Measurements from ENCODE around the gene HERC2. TPM values are rescaled to one million over a fixed set of nuclear protein-coding genes. Genes with fewer than 3 reads are reported as not detected.
"Not testable (repeated sequence)": the region's sequence is repeated elsewhere in the genome, so short reads cannot be mapped to it uniquely, and the experiment has no call there.

The HERC2 gene
- total RNA-seq, 3 donors from 2014 or later (not counting 1 experiment from before 2014, with no cell fraction given) = 54.2 to 64.0 (median 63.9) TPM

- H3K27ac ChIP-seq (ENCODE audit: low read length); H3K4me3 Mint-ChIP-seq; H3K36me3 ChIP-seq (ENCODE audit: control insufficient read depth, insufficient read depth, low read length); H3K27ac Mint-ChIP-seq; H3K9me3 ChIP-seq (ENCODE audit: control insufficient read depth, insufficient read depth, low read length); H3K4me1 ChIP-seq (ENCODE audit: control insufficient read depth, insufficient read depth, low read length); intact Hi-C loops (cut with micrococcal nuclease); ATAC-seq; H3K27me3 Mint-ChIP-seq (ENCODE audit: low read depth in 2 of 2); H3K9me3 Mint-ChIP-seq; DNase-seq; H3K4me3 ChIP-seq (ENCODE audit: low read length); H3K4me1 Mint-ChIP-seq; H3K27me3 ChIP-seq (ENCODE audit: control insufficient read depth, insufficient read depth, low read length): not testable (repeated sequence)
- WGBS (ENCODE audit: insufficient coverage) = 97% methylated on average over 7 of the region's 9 CpGs
- H3K36me3 Mint-ChIP-seq = peaks cover 23% of the 10 kb centered on the region
Observed at GRCh38 chr15:28228990-28229640, 92.9 kb downstream of the HERC2 start.

GRCh38 chr15:28228096-28228495, 93.9 kb downstream of the HERC2 start:
- H3K9me3 Mint-ChIP-seq = no peaks in the 10 kb centered on the region
- no peak overlapping the region for H3K4me3 ChIP-seq (ENCODE audit: low read length)
- no peaks in the 10 kb centered on the region for H3K4me1 ChIP-seq (ENCODE audit: control insufficient read depth, insufficient read depth, low read length)
- no peak overlapping the region for H3K4me3 Mint-ChIP-seq
- no peak for ATAC-seq
- H3K27ac Mint-ChIP-seq = no peak overlapping the region
- H3K27me3 Mint-ChIP-seq (ENCODE audit: low read depth in 2 of 2) = no peaks in the 10 kb centered on the region
- TF ChIP-seq CTCF (IDR thresholded peaks at IDR 0.05) = no peak
- intact Hi-C loops (cut with micrococcal nuclease) = no loop called here
- no peaks in the 10 kb centered on the region for H3K9me3 ChIP-seq (ENCODE audit: control insufficient read depth, insufficient read depth, low read length)
- no peak for DNase-seq
- peaks cover 20% of the 10 kb centered on the region for H3K36me3 Mint-ChIP-seq
- H3K36me3 ChIP-seq (ENCODE audit: control insufficient read depth, insufficient read depth, low read length) = peaks cover 8% of the 10 kb centered on the region
- no peaks in the 10 kb centered on the region for H3K27me3 ChIP-seq (ENCODE audit: control insufficient read depth, insufficient read depth, low read length)
- no peak overlapping the region for H3K27ac ChIP-seq (ENCODE audit: low read length)
- WGBS (ENCODE audit: insufficient coverage) = 97% methylated on average over 18 of the region's 18 CpGs
- H3K4me1 Mint-ChIP-seq = no peaks in the 10 kb centered on the region

- H3K4me1 ChIP-seq (ENCODE audit: control insufficient read depth, insufficient read depth, low read length); H3K9me3 ChIP-seq (ENCODE audit: control insufficient read depth, insufficient read depth, low read length); H3K36me3 ChIP-seq (ENCODE audit: control insufficient read depth, insufficient read depth, low read length); H3K27ac Mint-ChIP-seq; intact Hi-C loops (cut with micrococcal nuclease); H3K4me3 Mint-ChIP-seq; H3K27me3 Mint-ChIP-seq (ENCODE audit: low read depth in 2 of 2); DNase-seq; H3K27me3 ChIP-seq (ENCODE audit: control insufficient read depth, insufficient read depth, low read length); H3K27ac ChIP-seq (ENCODE audit: low read length); H3K9me3 Mint-ChIP-seq; ATAC-seq; H3K4me3 ChIP-seq (ENCODE audit: low read length); H3K4me1 Mint-ChIP-seq: not testable (repeated sequence)
- peaks cover 16% of the 10 kb centered on the region for H3K36me3 Mint-ChIP-seq
- no CpG with 5 or more reads among the region's 1 CpG for WGBS (ENCODE audit: insufficient coverage)
Observed at GRCh38 chr15:28227303-28227702, 94.7 kb downstream of the HERC2 start.

GRCh38 chr15:28222612-28223011, 99.4 kb downstream of the HERC2 start:
- peaks cover 18% of the 10 kb centered on the region for H3K36me3 ChIP-seq (ENCODE audit: control insufficient read depth, insufficient read depth, low read length)

GRCh38 chr15:28221696-28222095, 100.3 kb downstream of the HERC2 start:
- H3K4me1 ChIP-seq (ENCODE audit: control insufficient read depth, insufficient read depth, low read length); DNase-seq; H3K27ac ChIP-seq (ENCODE audit: low read length); intact Hi-C loops (cut with micrococcal nuclease); H3K27me3 ChIP-seq (ENCODE audit: control insufficient read depth, insufficient read depth, low read length); H3K27ac Mint-ChIP-seq; H3K4me1 Mint-ChIP-seq; ATAC-seq; H3K4me3 Mint-ChIP-seq; H3K36me3 Mint-ChIP-seq; H3K4me3 ChIP-seq (ENCODE audit: low read length); H3K9me3 ChIP-seq (ENCODE audit: control insufficient read depth, insufficient read depth, low read length); H3K9me3 Mint-ChIP-seq; H3K27me3 Mint-ChIP-seq (ENCODE audit: low read depth in 2 of 2): not testable (repeated sequence)
- WGBS (ENCODE audit: insufficient coverage) = 94% methylated on average over 2 of the region's 4 CpGs
- H3K36me3 ChIP-seq (ENCODE audit: control insufficient read depth, insufficient read depth, low read length) = peaks cover 18% of the 10 kb centered on the region

More at GRCh38 chr15:28222612-28223011, 99.4 kb downstream of the HERC2 start:
- H3K4me1 Mint-ChIP-seq; H3K4me3 ChIP-seq (ENCODE audit: low read length); ATAC-seq; H3K9me3 ChIP-seq (ENCODE audit: control insufficient read depth, insufficient read depth, low read length); H3K27ac ChIP-seq (ENCODE audit: low read length); H3K27ac Mint-ChIP-seq; H3K4me1 ChIP-seq (ENCODE audit: control insufficient read depth, insufficient read depth, low read length); H3K9me3 Mint-ChIP-seq; H3K36me3 Mint-ChIP-seq; intact Hi-C loops (cut with micrococcal nuclease); H3K27me3 ChIP-seq (ENCODE audit: control insufficient read depth, insufficient read depth, low read length); H3K4me3 Mint-ChIP-seq; DNase-seq; H3K27me3 Mint-ChIP-seq (ENCODE audit: low read depth in 2 of 2): not testable (repeated sequence)
- WGBS (ENCODE audit: insufficient coverage) = 80% methylated on average over 7 of the region's 7 CpGs
